ENCODE results near the gene VSIR.

VSIR gene

GRCh38 chr10:71771821-71772617 is 1.3 kb downstream of the VSIR start:
- H3K4me1 ChIP-seq (ENCODE audit: control insufficient read depth, insufficient read depth, low read length), result peaks cover 39% of the 10 kb centered on the region
- H3K27me3 ChIP-seq (ENCODE audit: control insufficient read depth, insufficient read depth, low read length), result no peaks in the 10 kb centered on the region
- H3K36me3 ChIP-seq (ENCODE audit: control insufficient read depth, insufficient read depth, low read length), result no peaks in the 10 kb centered on the region
- peak overlapping the region; percentile 88 for H3K27ac ChIP-seq (ENCODE audit: low read depth, low read length)
- H3K4me3 ChIP-seq (ENCODE audit: low read length), result peak overlapping the region; percentile 78
- H3K9ac ChIP-seq (ENCODE audit: low read length), result peak overlapping the region; percentile 79

- H3K27ac ChIP-seq (ENCODE audit: low read depth, low read length), result peak overlapping the region; percentile 72
- H3K4me1 ChIP-seq (ENCODE audit: control insufficient read depth, insufficient read depth, low read length), result peaks cover 41% of the 10 kb centered on the region
- H3K4me3 ChIP-seq (ENCODE audit: low read length), result peak overlapping the region; percentile 78
- no peak overlapping the region for H3K9ac ChIP-seq (ENCODE audit: low read length)
- H3K36me3 ChIP-seq (ENCODE audit: control insufficient read depth, insufficient read depth, low read length), result no peaks in the 10 kb centered on the region
- no peaks in the 10 kb centered on the region for H3K27me3 ChIP-seq (ENCODE audit: control insufficient read depth, insufficient read depth, low read length)
Observed at GRCh38 chr10:71771204-71771603, 2.1 kb downstream of the VSIR start.

GRCh38 chr10:71770789-71771188 is 2.5 kb downstream of the VSIR start:
- no peaks in the 10 kb centered on the region for H3K27me3 ChIP-seq (ENCODE audit: control insufficient read depth, insufficient read depth, low read length)
- H3K4me3 ChIP-seq (ENCODE audit: low read length), result peak overlapping the region; percentile 78
- H3K36me3 ChIP-seq (ENCODE audit: control insufficient read depth, insufficient read depth, low read length), result no peaks in the 10 kb centered on the region
- no peak overlapping the region for H3K9ac ChIP-seq (ENCODE audit: low read length)
- peaks cover 42% of the 10 kb centered on the region for H3K4me1 ChIP-seq (ENCODE audit: control insufficient read depth, insufficient read depth, low read length)
- peak overlapping the region; percentile 72 for H3K27ac ChIP-seq (ENCODE audit: low read depth, low read length)

GRCh38 chr10:71770255-71770654 is 3.1 kb downstream of the VSIR start:
- no peaks in the 10 kb centered on the region for H3K36me3 ChIP-seq (ENCODE audit: control insufficient read depth, insufficient read depth, low read length)
- H3K9ac ChIP-seq (ENCODE audit: low read length), result no peak overlapping the region
- peaks cover 47% of the 10 kb centered on the region for H3K4me1 ChIP-seq (ENCODE audit: control insufficient read depth, insufficient read depth, low read length)

GRCh38 chr10:71769279-71769823 is 4.0 kb downstream of the VSIR start:
- Histone ChIP-seq H3K27me3 (ENCODE audit: control insufficient read depth, insufficient read depth, low read length) (no peaks in the 10 kb centered on the region), H3K36me3 (ENCODE audit: control insufficient read depth, insufficient read depth, low read length) (peaks cover 3% of the 10 kb centered on the region), H3K4me1 (ENCODE audit: control insufficient read depth, insufficient read depth, low read length) (peaks cover 56% of the 10 kb centered on the region), H3K9ac (ENCODE audit: low read length) (peak overlapping the region; percentile 22), H3K4me3 (ENCODE audit: low read length) (peak overlapping the region; percentile 78), H3K27ac (ENCODE audit: low read depth, low read length) (peak overlapping the region; percentile 75)

More at GRCh38 chr10:71770255-71770654, 3.1 kb downstream of the VSIR start:
- Histone ChIP-seq H3K27ac (ENCODE audit: low read depth, low read length) (peak overlapping the region; percentile 50), H3K4me3 (ENCODE audit: low read length) (peak overlapping the region; percentile 78), H3K27me3 (ENCODE audit: control insufficient read depth, insufficient read depth, low read length) (no peaks in the 10 kb centered on the region)

- Histone ChIP-seq H3K9ac (ENCODE audit: low read length) (no peak overlapping the region), H3K36me3 (ENCODE audit: control insufficient read depth, insufficient read depth, low read length) (peaks cover 4% of the 10 kb centered on the region), H3K27ac (ENCODE audit: low read depth, low read length) (peak overlapping the region; percentile 60), H3K27me3 (ENCODE audit: control insufficient read depth, insufficient read depth, low read length) (no peaks in the 10 kb centered on the region), H3K4me3 (ENCODE audit: low read length) (peak overlapping the region; percentile 21), H3K4me1 (ENCODE audit: control insufficient read depth, insufficient read depth, low read length) (peaks cover 59% of the 10 kb centered on the region)
Observed at GRCh38 chr10:71767420-71768035, 5.8 kb downstream of the VSIR start.

- peak overlapping the region; percentile 60 for H3K27ac ChIP-seq (ENCODE audit: low read depth, low read length)
- H3K4me3 ChIP-seq (ENCODE audit: low read length), result no peak overlapping the region
- peaks cover 6% of the 10 kb centered on the region for H3K36me3 ChIP-seq (ENCODE audit: control insufficient read depth, insufficient read depth, low read length)
- H3K27me3 ChIP-seq (ENCODE audit: control insufficient read depth, insufficient read depth, low read length), result no peaks in the 10 kb centered on the region
- H3K4me1 ChIP-seq (ENCODE audit: control insufficient read depth, insufficient read depth, low read length), result peaks cover 55% of the 10 kb centered on the region
- H3K9ac ChIP-seq (ENCODE audit: low read length), result no peak overlapping the region
Observed at GRCh38 chr10:71766717-71767419, 6.5 kb downstream of the VSIR start.

- H3K4me3 ChIP-seq (ENCODE audit: low read length), result peak overlapping the region; percentile 25
Observed at GRCh38 chr10:71765906-71766716, 7.2 kb downstream of the VSIR start.

GRCh38 chr10:71765176-71765904 is 8.0 kb downstream of the VSIR start:
- H3K27ac ChIP-seq (ENCODE audit: low read depth, low read length), result peak overlapping the region; percentile 54
- peaks cover 20% of the 10 kb centered on the region for H3K36me3 ChIP-seq (ENCODE audit: control insufficient read depth, insufficient read depth, low read length)
- H3K4me1 ChIP-seq (ENCODE audit: control insufficient read depth, insufficient read depth, low read length), result peaks cover 41% of the 10 kb centered on the region
- no peaks in the 10 kb centered on the region for H3K27me3 ChIP-seq (ENCODE audit: control insufficient read depth, insufficient read depth, low read length)
- H3K9ac ChIP-seq (ENCODE audit: low read length), result no peak overlapping the region
- H3K4me3 ChIP-seq (ENCODE audit: low read length), result peak overlapping the region; percentile 25

More at GRCh38 chr10:71765906-71766716, 7.2 kb downstream of the VSIR start:
- H3K27ac ChIP-seq (ENCODE audit: low read depth, low read length), result peak overlapping the region; percentile 54
- no peaks in the 10 kb centered on the region for H3K27me3 ChIP-seq (ENCODE audit: control insufficient read depth, insufficient read depth, low read length)
- peaks cover 47% of the 10 kb centered on the region for H3K4me1 ChIP-seq (ENCODE audit: control insufficient read depth, insufficient read depth, low read length)
- H3K36me3 ChIP-seq (ENCODE audit: control insufficient read depth, insufficient read depth, low read length), result peaks cover 13% of the 10 kb centered on the region
- H3K9ac ChIP-seq (ENCODE audit: low read length), result no peak overlapping the region

GRCh38 chr10:71763352-71764127 is 9.8 kb downstream of the VSIR start:
- Histone ChIP-seq H3K27me3 (ENCODE audit: control insufficient read depth, insufficient read depth, low read length) (no peaks in the 10 kb centered on the region), H3K27ac (ENCODE audit: low read depth, low read length) (no peak overlapping the region), H3K4me1 (ENCODE audit: control insufficient read depth, insufficient read depth, low read length) (peaks cover 36% of the 10 kb centered on the region), H3K36me3 (ENCODE audit: control insufficient read depth, insufficient read depth, low read length) (peaks cover 20% of the 10 kb centered on the region), H3K4me3 (ENCODE audit: low read length) (peak overlapping the region; percentile 19), H3K9ac (ENCODE audit: low read length) (no peak overlapping the region)

- H3K27ac ChIP-seq (ENCODE audit: low read depth, low read length), result no peak overlapping the region
- peaks cover 29% of the 10 kb centered on the region for H3K4me1 ChIP-seq (ENCODE audit: control insufficient read depth, insufficient read depth, low read length)
- no peak overlapping the region for H3K9ac ChIP-seq (ENCODE audit: low read length)
- peaks cover 21% of the 10 kb centered on the region for H3K36me3 ChIP-seq (ENCODE audit: control insufficient read depth, insufficient read depth, low read length)
- no peak overlapping the region for H3K4me3 ChIP-seq (ENCODE audit: low read length)
- H3K27me3 ChIP-seq (ENCODE audit: control insufficient read depth, insufficient read depth, low read length), result no peaks in the 10 kb centered on the region
Observed at GRCh38 chr10:71762324-71762723, 11.0 kb downstream of the VSIR start.
